Muscle of back (tissue), 13 donors: Measurements from ENCODE around the gene USP25. TPM values are rescaled to one million over a fixed set of nuclear protein-coding genes. Genes with fewer than 3 reads are reported as not detected.

Experiments used
- DNase-seq, 3 donors: peaks; one replicate each; pipeline versions ENCODE4 v3.0.0 to v3.0.0-alpha.2; 2013
- long read RNA-seq, 9 donors: transcript quantifications; one replicate each; lab custom pipeline, GENCODE V29; 2026
- polyA plus RNA-seq, 10 donors: library from polyadenylated mRNA; unstranded; fragments of 120-200 nt; gene quantifications; one replicate each; pipeline ENCODE4 v1.2.1, GENCODE V29; 2013; ENCODE audit not compliant: insufficient read length in 10 of 10

Gene USP25
- polyA plus RNA-seq, result 10 to 100 TPM; 30.3 to 58.4 (median 47.0) TPM
- long read RNA-seq, donor 1, partial matches to known transcripts, result 5 of 6 reads
- long read RNA-seq, donor 1, other reads (novel, unspliced or antisense), result 0 of 6 reads
- long read RNA-seq, donor 2, full-length matches to known transcripts, result 1 of 1 reads
- long read RNA-seq, donor 2, partial matches to known transcripts, result 0 of 1 reads
- long read RNA-seq, donor 2, other reads (novel, unspliced or antisense), result 0 of 1 reads
- long read RNA-seq, donor 3, result 0 reads
- long read RNA-seq, donor 4, partial matches to known transcripts, result 5 of 5 reads
- long read RNA-seq, donor 4, other reads (novel, unspliced or antisense), result 0 of 5 reads
- long read RNA-seq, donor 5, partial matches to known transcripts, result 0 of 1 reads
- long read RNA-seq, donor 5, other reads (novel, unspliced or antisense), result 0 of 1 reads
- long read RNA-seq, donor 6, full-length matches to known transcripts, result 3 of 3 reads
- long read RNA-seq, donor 6, partial matches to known transcripts, result 0 of 3 reads
- long read RNA-seq, donor 6, other reads (novel, unspliced or antisense), result 0 of 3 reads
- long read RNA-seq, donor 7, partial matches to known transcripts, result 0 of 1 reads
- long read RNA-seq, donor 7, other reads (novel, unspliced or antisense), result 0 of 1 reads
- long read RNA-seq, donor 8, partial matches to known transcripts, result 0 of 3 reads
- long read RNA-seq, donor 8, other reads (novel, unspliced or antisense), result 0 of 3 reads
- long read RNA-seq, donor 9, result 0 reads

DNA sequence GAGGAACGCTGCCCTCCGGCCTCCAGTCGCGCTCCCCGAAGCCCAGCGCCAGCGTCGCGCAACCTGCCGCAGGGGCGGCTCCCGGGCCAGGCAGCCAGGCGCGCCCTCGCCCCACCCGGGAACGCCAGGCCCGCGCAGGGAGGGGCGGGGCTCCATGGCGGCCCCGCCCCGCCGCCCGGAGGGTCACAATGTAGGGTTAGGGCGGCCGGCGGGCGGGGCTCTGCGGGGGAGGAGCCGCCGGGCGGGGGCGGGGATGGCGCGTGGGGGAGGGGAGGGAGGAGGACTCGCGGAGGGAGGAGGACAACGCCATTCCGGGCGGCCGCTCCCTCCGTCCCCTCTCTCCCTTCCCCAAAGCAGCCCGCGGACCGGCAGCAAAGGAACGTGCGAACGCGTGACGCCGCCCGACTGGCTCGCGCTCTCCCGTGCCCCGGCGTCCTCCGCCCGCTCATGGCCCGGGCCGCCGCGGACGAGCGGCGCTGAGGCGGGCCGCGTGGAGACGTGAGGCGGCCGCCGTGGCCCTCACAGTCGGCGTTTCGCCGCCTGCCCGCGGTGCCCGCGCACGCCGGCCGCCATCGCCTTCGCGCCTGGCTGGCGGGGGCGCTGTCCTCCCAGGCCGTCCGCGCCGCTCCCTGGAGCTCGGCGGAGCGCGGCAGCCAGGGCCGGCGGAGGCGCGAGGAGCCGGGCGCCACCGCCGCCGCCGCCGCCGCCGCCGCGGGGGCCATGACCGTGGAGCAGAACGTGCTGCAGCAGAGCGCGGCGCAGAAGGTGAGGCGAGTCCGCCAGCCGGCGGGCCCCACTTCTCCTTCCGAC lies at the start of gene USP25:
Gene USP25, plus strand, starts transcription at position 309 of the 810 bp plus-strand sequence. Its CDS starts 412 bp downstream, at position 721.
- peak; percentile 80 to 91 (median 85) for DNase-seq

DNA sequence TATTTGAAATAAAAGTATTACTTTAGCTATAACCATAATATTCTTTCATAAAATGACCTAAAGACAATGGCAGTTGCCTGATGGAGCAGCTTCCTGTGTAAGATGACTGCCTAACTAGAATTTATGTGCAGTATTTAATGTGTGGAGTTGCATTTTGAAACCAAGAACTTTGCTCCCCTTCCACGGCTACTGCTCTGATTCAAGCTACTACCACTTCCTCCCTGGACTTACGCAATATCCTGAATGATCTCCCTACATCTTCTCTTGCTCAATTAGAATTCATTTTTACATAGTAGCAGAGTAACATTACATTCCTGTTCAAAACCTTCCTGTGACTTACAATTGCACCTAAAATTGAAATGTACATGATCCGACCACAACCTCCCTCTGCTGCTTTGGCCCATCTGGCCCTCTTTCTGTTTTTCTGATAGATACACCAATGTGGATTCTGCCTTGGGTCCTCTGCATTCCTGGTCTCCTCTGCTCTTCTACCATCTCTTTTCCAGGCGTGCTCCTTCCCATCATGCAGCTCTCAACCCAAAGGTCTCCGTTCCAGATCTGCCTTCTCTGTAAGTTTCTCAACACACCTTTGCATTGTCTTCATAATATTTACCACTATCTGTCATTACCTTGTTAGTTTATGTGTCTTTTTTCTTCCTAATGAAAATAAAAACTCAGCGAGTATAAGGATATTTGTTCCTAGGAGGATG lies 47.4 kb upstream of the USP25 start:
- no peak for DNase-seq

GRCh38 chr21:15682977-15683376 lies 46.8 kb upstream of the USP25 start:
- no peak for DNase-seq

DNA sequence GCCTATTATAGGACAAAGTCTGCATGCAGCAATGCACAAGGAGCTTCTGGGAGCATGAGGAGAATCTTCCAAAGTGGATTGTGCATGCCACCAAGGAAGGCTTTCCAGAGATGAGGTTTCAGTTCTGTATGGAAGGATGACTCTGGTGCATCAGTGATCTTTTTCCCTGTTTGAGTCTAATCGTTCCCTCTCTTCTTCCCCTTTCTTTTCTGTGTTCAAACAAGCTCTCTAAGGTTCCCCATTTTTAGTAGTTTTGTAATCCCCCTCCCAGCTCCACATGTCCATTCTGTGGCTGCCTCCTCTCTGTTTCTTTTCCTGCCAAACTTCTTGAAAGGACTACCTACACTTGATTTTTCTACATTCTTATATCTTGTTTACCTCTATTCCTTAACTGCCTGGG lies 43.3 kb upstream of the USP25 start:
- peak in 1 of 3 donors; percentile 7 for DNase-seq

GRCh38 chr21:15687208-15687607 lies 42.6 kb upstream of the USP25 start:
- DNase-seq, result no peak

DNA sequence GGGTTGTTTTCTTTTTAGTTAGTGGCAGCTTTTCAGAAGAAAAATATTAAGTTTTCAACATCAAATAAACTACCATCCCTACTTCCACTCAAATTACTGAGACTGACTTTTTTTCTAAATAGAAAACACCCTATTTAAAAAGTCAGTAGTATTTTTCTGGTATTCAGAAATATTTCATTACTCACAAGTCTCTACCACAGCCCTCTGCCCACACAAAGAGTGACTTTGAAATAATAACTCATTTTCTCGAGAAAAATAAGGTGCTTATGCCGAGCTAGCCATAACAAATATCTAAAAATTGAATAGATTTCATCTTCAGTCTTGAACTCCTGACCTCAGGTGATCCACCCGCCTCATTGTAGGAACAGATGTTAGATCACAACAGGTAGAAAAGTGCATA lies 41.8 kb upstream of the USP25 start:
- DNase-seq, result no peak

DNA sequence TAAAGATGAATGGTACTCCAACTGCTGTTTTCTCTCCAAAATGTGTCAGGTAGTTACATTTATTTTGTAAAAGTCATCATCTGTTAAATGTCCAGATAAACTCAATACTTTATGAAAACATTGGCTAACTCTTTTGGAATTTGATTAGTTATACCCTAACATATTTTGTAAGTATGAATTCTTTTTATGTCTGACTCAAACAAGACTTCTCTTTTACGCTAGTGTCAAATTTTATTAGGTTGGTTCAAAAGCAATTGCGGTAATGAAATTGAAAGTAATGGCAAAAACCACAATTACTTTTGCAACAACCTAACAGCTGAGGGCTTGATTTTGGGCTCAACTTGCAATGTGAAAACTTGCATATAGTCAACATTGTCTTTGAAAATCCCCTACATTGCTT lies 41.0 kb upstream of the USP25 start:
- DNase-seq, result no peak

DNA sequence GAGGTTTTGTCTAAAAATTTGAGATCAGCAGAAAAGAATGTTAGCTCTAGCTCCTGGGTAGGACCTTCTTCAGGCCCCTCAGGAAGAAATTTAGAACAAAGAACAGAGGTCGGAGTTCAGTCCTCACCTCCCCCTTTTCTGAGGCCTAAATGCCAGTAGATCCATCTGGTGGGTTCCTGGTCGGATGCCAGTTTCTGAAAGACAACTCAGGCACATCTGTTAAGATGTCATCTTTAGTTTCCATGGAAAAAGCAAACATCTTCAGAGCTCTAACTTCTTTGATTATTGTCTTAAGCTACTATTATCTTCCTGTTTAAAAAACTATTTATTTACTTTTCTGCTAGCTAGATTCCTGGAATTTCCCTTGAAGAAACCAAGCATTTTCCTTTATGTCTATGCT lies 37.1 kb upstream of the USP25 start:
- DNase-seq, result no peak

DNA sequence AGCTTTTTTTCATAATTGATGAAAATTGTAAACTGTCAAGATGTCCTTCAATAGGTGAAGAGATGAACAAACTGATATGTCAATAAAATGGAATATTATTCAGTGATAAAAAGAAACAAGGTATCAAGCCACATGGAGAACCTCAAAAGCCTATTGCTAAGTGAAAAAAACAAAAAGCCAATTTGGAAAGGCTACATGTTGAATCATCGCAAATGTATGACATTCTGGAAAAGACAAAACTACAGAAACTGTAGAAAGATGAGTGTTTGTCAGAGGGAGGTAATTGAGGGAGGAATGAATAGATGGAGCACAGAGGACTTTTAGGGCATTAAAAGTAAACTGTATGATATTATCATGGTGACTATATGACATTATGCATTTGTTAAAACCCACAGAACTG lies 34.5 kb upstream of the USP25 start:
- no peak for DNase-seq

GRCh38 chr21:15701830-15702229 lies 28.0 kb upstream of the USP25 start:
- DNase-seq, result no peak

DNA sequence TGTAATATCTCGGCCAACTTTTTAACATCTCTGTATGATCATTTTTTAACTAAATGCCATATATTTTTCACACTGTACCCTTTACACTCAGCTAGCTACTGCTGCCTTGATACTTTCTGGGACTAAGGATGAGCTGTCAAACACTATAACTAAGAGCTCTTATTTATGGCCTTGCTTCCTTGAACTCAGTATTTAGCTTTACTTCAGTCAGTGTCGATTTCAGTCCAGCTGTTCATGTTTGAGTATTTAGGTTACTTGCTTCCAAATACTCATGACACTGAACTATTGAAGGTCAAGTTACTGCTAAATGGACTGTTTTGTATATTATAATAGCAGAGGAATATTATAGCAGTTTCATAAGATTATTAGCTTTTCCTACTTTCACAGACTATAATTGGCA lies 25.9 kb upstream of the USP25 start:
- peak in 2 of 3 donors; percentile 19 to 38 for DNase-seq

DNA sequence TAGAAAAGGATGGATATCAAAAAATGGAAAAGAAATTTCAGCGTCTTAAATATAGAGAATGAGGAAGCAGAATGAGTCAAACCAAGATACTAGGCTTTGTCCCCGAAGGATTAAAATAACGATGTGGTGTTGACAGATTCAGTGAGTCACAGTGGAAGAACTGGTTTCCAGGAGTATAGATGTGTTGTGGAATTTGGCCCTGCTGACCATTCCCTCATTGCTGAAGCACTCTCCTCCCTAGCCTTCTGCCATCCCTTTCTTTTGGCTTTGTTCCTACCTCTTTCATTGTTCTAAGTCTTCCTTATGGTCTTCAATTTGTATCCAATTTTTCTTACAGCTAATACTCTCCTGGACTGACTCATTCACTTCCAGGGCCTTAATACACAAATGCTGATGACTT lies 23.1 kb upstream of the USP25 start:
- DNase-seq, result peak; percentile 86 to 95 (median 89)

GRCh38 chr21:15713412-15713811 lies 16.4 kb upstream of the USP25 start:
- DNase-seq, result no peak

GRCh38 chr21:15718711-15719110 lies 11.1 kb upstream of the USP25 start:
- no peak for DNase-seq

GRCh38 chr21:15719976-15720375 lies 9.8 kb upstream of the USP25 start:
- no peak for DNase-seq

- DNase-seq, result no peak
Measured at GRCh38 chr21:15722591-15723324, 7.0 kb upstream of the USP25 start.

- DNase-seq, result no peak
Measured at GRCh38 chr21:15725949-15726348, 3.8 kb upstream of the USP25 start.

- no peak for DNase-seq
Measured at GRCh38 chr21:15728046-15728445, 1.7 kb upstream of the USP25 start.

GRCh38 chr21:15729346-15729673 lies 472 bp upstream of the USP25 start:
- DNase-seq, result no peak

- peak in 2 of 3 donors; percentile 47 to 81 for DNase-seq
Measured at GRCh38 chr21:15730484-15731242, 881 bp downstream of the USP25 start.
